WTC11 (cell line): ENCODE measurements around the gene EEF2K. TPM values are rescaled to one million over a fixed set of nuclear protein-coding genes. Genes with fewer than 3 reads are reported as not detected.
A peak's percentile ranks its signal among the peaks of the same experiment; 100 is the strongest.

ENCODE experiments used
- ATAC-seq: fragments of 200-7000 bp; cut with Tn5 transposase; 2 replicates; pipeline ENCODE4 v1.10.0; 2021; ENCODE audit warnings: mild to moderate bottlenecking, moderate library complexity
- CTCF ChIA-PET: fragments of 300-600 bp; sonication (Branson Sonifier 250); formaldehyde crosslinking; loops from one replicate; lab custom pipeline; 2021; ENCODE audit warnings: antibody characterized with exemption; lab: Charles Lee
- POLR2A ChIA-PET: fragments of 350-600 bp; sonication (Branson Sonifier 250); formaldehyde crosslinking; loops from one replicate; lab custom pipeline; 2021; ENCODE audit warnings: antibody characterized with exemption; lab: Charles Lee
- DNase-seq: peaks from one replicate; pipeline ENCODE4 v3.0.0; 2021; ENCODE audit warnings: low spot score
- H3K27ac Mint-ChIP-seq: 2 replicates; pipeline ENCODE4 v1.8.0; 2021; ENCODE audit warnings: mixed read lengths
- H3K27me3 Mint-ChIP-seq: 2 replicates; pipeline ENCODE4 v1.8.0; 2021; ENCODE audit warnings: low read depth, mild to moderate bottlenecking, moderate library complexity, mixed read lengths
- H3K36me3 Mint-ChIP-seq: 2 replicates; pipeline ENCODE4 v1.8.0; 2021; ENCODE audit warnings: mixed read lengths
- H3K4me1 Mint-ChIP-seq: 2 replicates; pipeline ENCODE4 v1.8.0; 2022; ENCODE audit warnings: mixed read lengths
- H3K4me3 Mint-ChIP-seq: 2 replicates; pipeline ENCODE4 v1.8.0; 2021; ENCODE audit warnings: mild to moderate bottlenecking, moderate library complexity, mixed read lengths
- H3K9me3 Mint-ChIP-seq: 2 replicates; pipeline ENCODE4 v1.8.0; 2021; ENCODE audit warnings: mixed read lengths
- CREB1 ChIP-seq: sonication (generic); formaldehyde crosslinking; IDR thresholded peaks from 2 replicates; pipeline ENCODE4 v1.8.0; 2023; ENCODE audit warnings: mild to moderate bottlenecking, missing genetic modification reagents
- E2F4 ChIP-seq: sonication (generic); formaldehyde crosslinking; IDR thresholded peaks from 2 replicates; pipeline ENCODE4 v1.8.1; 2022; ENCODE audit warnings: low read depth, mild to moderate bottlenecking, moderate library complexity, missing genetic modification reagents, borderline replicate concordance
- EMX1 ChIP-seq: fragments of 250-450 bp; sonication (Bioruptor Pico); IDR thresholded peaks from 2 replicates; pipeline ENCODE4 v1.8.0; 2021; ENCODE audit warnings: mild to moderate bottlenecking
- ESRRA ChIP-seq: sonication (generic); formaldehyde crosslinking; IDR thresholded peaks from 2 replicates; pipeline ENCODE4 v1.8.1; 2022; ENCODE audit warnings: mild to moderate bottlenecking, missing genetic modification reagents, borderline replicate concordance
- GABPB1 ChIP-seq: sonication (generic); formaldehyde crosslinking; IDR thresholded peaks from 2 replicates; pipeline ENCODE4 v1.8.1; 2023; ENCODE audit warnings: mild to moderate bottlenecking, missing genetic modification reagents
- HMGA2 ChIP-seq: fragments of 250-450 bp; sonication (Bioruptor Pico); IDR thresholded peaks from 2 replicates; pipeline ENCODE4 v1.4.0; 2021; ENCODE audit warnings: mild to moderate bottlenecking, moderate library complexity
- IRF2 ChIP-seq: sonication (generic); formaldehyde crosslinking; IDR thresholded peaks from 2 replicates; pipeline ENCODE4 v1.8.0; 2022; ENCODE audit warnings: low read depth, missing genetic modification reagents, borderline replicate concordance
- MXD4 ChIP-seq: fragments of 250-450 bp; sonication (Bioruptor Pico); IDR thresholded peaks from 2 replicates; pipeline ENCODE4 v1.8.0; 2021; ENCODE audit warnings: mild to moderate bottlenecking, moderate library complexity, borderline replicate concordance
- NR1H2 ChIP-seq: sonication (generic); formaldehyde crosslinking; IDR thresholded peaks from 2 replicates; pipeline ENCODE4 v1.9.0; 2021; ENCODE audit warnings: mild to moderate bottlenecking, moderate library complexity, missing genetic modification reagents
- PREB ChIP-seq: sonication (generic); formaldehyde crosslinking; IDR thresholded peaks from 2 replicates; pipeline ENCODE4 v1.8.1; 2022; ENCODE audit warnings: mild to moderate bottlenecking, missing genetic modification reagents, moderate library complexity, borderline replicate concordance
- TCF7 ChIP-seq: sonication (generic); formaldehyde crosslinking; IDR thresholded peaks from 2 replicates; pipeline ENCODE4 v1.8.0; 2022; ENCODE audit warnings: mild to moderate bottlenecking, low read depth, missing genetic modification reagents, moderate library complexity
- USF1 ChIP-seq: sonication (generic); formaldehyde crosslinking; IDR thresholded peaks from 2 replicates; pipeline ENCODE4 v1.8.0; 2022; ENCODE audit warnings: mild to moderate bottlenecking, missing genetic modification reagents
- ZNF121 ChIP-seq: sonication (generic); formaldehyde crosslinking; IDR thresholded peaks from 2 replicates; pipeline ENCODE4 v1.8.0; 2023; ENCODE audit warnings: missing genetic modification reagents
- ZNF423 ChIP-seq: fragments of 250-450 bp; sonication (Bioruptor Pico); IDR thresholded peaks from 2 replicates; pipeline ENCODE4 v2.1.2; 2022; ENCODE audit warnings: mild to moderate bottlenecking, moderate library complexity
- ZNF532 ChIP-seq: fragments of 250-450 bp; sonication (Bioruptor Pico); IDR thresholded peaks from 2 replicates; pipeline ENCODE4 v1.9.0; 2021; ENCODE audit warnings: mild to moderate bottlenecking, borderline replicate concordance
- ZSCAN18 ChIP-seq: fragments of 250-450 bp; sonication (Bioruptor Pico); IDR thresholded peaks from 2 replicates; pipeline ENCODE4 v2.1.2; 2022; ENCODE audit warnings: mild to moderate bottlenecking, moderate library complexity
- total RNA-seq: library from RNA; stranded (reverse); gene quantifications from 3 replicates; pipeline ENCODE4 v1.2.3, GENCODE V29; 2021
- TF ChIP-seq, protein P1 (sequence below): fragments of 250-450 bp; sonication (Bioruptor Pico); IDR thresholded peaks from 2 replicates; pipeline ENCODE4 v1.8.0; 2021; ENCODE audit warnings: mild to moderate bottlenecking
- TF ChIP-seq, protein P2 (sequence below): sonication (generic); formaldehyde crosslinking; IDR thresholded peaks from 2 replicates; pipeline ENCODE4 v1.8.0; 2023; ENCODE audit warnings: missing genetic modification reagents
- TF ChIP-seq, protein P3 (sequence below): fragments of 200-600 bp; IDR thresholded peaks from 2 replicates; pipeline ENCODE4 v1.8.0; 2022; ENCODE audit warnings: antibody characterized with exemption

EEF2K gene
- total RNA-seq, 1 experiment from 2014 or later = 26.7 TPM

DNA sequence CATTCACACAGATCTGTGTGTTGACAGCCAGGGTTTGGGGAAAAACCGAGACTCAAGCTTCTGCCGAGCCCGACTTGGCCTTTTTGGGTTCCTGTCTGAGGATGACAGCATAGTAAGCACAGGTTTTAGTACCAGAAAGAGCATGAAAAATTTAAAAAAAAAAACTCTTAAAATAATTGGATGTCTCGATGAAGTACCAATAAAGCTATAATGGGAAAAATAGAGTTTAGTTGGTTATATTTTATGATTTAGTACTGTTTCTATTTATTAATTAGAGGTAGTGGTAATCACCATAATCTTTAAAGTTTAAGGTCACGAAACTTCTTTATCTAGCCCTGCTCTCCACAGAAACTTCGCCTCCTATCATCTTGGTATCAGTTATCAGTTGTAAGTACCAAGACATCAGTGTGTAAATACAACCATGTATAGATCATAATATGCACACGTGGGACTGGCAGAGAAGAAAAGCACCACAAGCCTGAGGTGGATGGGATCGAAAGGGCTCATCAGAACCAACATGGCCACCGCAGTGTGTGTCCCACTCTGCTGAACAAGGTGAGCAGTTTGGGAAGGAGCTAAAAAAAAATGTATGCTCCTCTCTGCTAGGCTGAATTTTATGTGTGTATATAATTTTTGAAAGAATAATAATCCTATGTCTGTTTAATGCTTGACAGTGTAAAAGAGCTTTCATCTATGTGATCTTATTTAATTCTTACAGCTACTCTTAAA lies 14.4 kb upstream of the EEF2K start:
- TF ChIP-seq HMGA2 (no peak), ZSCAN18 (no peak), GABPB1 (no peak), TCF7 (CRISPR knock-in tag) (no peak), E2F4 (CRISPR knock-in tag) (no peak), PREB (CRISPR knock-in tag) (no peak), MXD4 (CRISPR knock-in tag) (no peak), USF1 (CRISPR knock-in tag) (no peak), EMX1 (no peak), ZNF121 (CRISPR knock-in tag) (no peak), ZNF423 (no peak), ZNF532 (CRISPR knock-in tag) (no peak), IRF2 (CRISPR knock-in tag) (no peak), CREB1 (CRISPR knock-in tag) (no peak), ESRRA (CRISPR knock-in tag) (no peak), NR1H2 (no peak)
- TF ChIP-seq, protein P1, sequence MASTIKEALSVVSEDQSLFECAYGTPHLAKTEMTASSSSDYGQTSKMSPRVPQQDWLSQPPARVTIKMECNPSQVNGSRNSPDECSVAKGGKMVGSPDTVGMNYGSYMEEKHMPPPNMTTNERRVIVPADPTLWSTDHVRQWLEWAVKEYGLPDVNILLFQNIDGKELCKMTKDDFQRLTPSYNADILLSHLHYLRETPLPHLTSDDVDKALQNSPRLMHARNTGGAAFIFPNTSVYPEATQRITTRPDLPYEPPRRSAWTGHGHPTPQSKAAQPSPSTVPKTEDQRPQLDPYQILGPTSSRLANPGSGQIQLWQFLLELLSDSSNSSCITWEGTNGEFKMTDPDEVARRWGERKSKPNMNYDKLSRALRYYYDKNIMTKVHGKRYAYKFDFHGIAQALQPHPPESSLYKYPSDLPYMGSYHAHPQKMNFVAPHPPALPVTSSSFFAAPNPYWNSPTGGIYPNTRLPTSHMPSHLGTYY = no peak
- TF ChIP-seq, protein P2, sequence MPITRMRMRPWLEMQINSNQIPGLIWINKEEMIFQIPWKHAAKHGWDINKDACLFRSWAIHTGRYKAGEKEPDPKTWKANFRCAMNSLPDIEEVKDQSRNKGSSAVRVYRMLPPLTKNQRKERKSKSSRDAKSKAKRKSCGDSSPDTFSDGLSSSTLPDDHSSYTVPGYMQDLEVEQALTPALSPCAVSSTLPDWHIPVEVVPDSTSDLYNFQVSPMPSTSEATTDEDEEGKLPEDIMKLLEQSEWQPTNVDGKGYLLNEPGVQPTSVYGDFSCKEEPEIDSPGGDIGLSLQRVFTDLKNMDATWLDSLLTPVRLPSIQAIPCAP (CRISPR knock-in tag) = no peak
- TF ChIP-seq, protein P3, sequence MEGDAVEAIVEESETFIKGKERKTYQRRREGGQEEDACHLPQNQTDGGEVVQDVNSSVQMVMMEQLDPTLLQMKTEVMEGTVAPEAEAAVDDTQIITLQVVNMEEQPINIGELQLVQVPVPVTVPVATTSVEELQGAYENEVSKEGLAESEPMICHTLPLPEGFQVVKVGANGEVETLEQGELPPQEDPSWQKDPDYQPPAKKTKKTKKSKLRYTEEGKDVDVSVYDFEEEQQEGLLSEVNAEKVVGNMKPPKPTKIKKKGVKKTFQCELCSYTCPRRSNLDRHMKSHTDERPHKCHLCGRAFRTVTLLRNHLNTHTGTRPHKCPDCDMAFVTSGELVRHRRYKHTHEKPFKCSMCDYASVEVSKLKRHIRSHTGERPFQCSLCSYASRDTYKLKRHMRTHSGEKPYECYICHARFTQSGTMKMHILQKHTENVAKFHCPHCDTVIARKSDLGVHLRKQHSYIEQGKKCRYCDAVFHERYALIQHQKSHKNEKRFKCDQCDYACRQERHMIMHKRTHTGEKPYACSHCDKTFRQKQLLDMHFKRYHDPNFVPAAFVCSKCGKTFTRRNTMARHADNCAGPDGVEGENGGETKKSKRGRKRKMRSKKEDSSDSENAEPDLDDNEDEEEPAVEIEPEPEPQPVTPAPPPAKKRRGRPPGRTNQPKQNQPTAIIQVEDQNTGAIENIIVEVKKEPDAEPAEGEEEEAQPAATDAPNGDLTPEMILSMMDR = no peak
- no peak for DNase-seq
- ChIA-PET POLR2A (interaction anchor here (0.5 to 2.2 kb wide), 5 partner anchors 15 to 596 kb away, joined by 3 to 6 read pairs (median 3); partner anchors contain the start of gene EEF2K), CTCF (interaction anchor here (0.6 to 2.4 kb wide), 9 partner anchors 14 to 189 kb away, joined by 3 to 14 read pairs (median 5); partner anchors contain the start of gene EEF2K)
- Mint-ChIP-seq H3K4me1 (peaks cover 38% of the 10 kb centered on the region), H3K27ac (peak overlapping the region; percentile 98), H3K9me3 (no peaks in the 10 kb centered on the region), H3K36me3 (no peaks in the 10 kb centered on the region), H3K27me3 (peaks cover 18% of the 10 kb centered on the region), H3K4me3 (peak overlapping the region; percentile 88)
- no peak for ATAC-seq
